Astrocyte (in vitro differentiated cells and primary cell): ENCODE data around the gene MYLK2. TPM values are rescaled to one million over a fixed set of nuclear protein-coding genes. Genes with fewer than 3 reads are reported as not detected.
"Not testable (repeated sequence)": the region's sequence is repeated elsewhere in the genome, so short reads cannot be mapped to it uniquely, and the experiment has no call there.

Experiments used
- DNase-seq: peaks from one replicate; pipeline ENCODE4 v3.0.0-alpha.2; 2010; ENCODE audit warnings: low read depth
- FAIRE-seq: peaks from 2 replicates; lab custom pipeline; 2011; peaks lifted over from hg19 to GRCh38; lab: Jason Lieb, UNC
- H2AFZ ChIP-seq: 2 replicates; pipeline ENCODE4 v1.6.0; 2012; ENCODE audit warnings: low read depth, low read length, inconsistent platforms
- H3K27ac ChIP-seq: 2 replicates; pipeline ENCODE4 v1.5.1; 2011; ENCODE audit warnings: low read depth, low read length, inconsistent platforms
- H3K27me3 ChIP-seq: 2 replicates; pipeline ENCODE4 v1.6.0; 2011; ENCODE audit warnings: low read length, inconsistent platforms; ENCODE audit not compliant: insufficient read depth
- H3K36me3 ChIP-seq: 2 replicates; pipeline ENCODE4 v1.5.1; 2011; ENCODE audit warnings: low read length, inconsistent platforms; ENCODE audit not compliant: insufficient read depth
- H3K4me1 ChIP-seq: 2 replicates; pipeline ENCODE4 v1.5.1; 2011; ENCODE audit warnings: low read length, inconsistent platforms; ENCODE audit not compliant: insufficient read depth
- H3K4me2 ChIP-seq: 2 replicates; pipeline ENCODE4 v1.6.0; 2012; ENCODE audit warnings: low read length, inconsistent platforms
- H3K4me3 ChIP-seq: 2 replicates; pipeline ENCODE4 v1.5.1; 2011; ENCODE audit warnings: low read depth, mild to moderate bottlenecking, low read length, inconsistent platforms; ENCODE audit not compliant: insufficient read depth
- H3K79me2 ChIP-seq: 2 replicates; pipeline ENCODE4 v1.6.0; 2012; ENCODE audit warnings: mild to moderate bottlenecking, low read length, inconsistent platforms; ENCODE audit not compliant: insufficient read depth
- H3K9ac ChIP-seq: 2 replicates; pipeline ENCODE4 v1.6.0; 2012; ENCODE audit warnings: mild to moderate bottlenecking, low read length, inconsistent platforms
- H3K9me3 ChIP-seq: 2 replicates; pipeline ENCODE4 v1.5.1; 2012; ENCODE audit warnings: low read depth, mild to moderate bottlenecking, low read length, inconsistent platforms; ENCODE audit not compliant: insufficient read depth
- H4K20me1 ChIP-seq: 2 replicates; pipeline ENCODE4 v1.6.0; 2012; ENCODE audit warnings: low read length, inconsistent platforms; ENCODE audit not compliant: insufficient read depth
- H3K27ac Mint-ChIP-seq: one replicate; pipeline ENCODE4 v1.8.0; 2021; ENCODE audit warnings: mild to moderate bottlenecking, mixed read lengths; ENCODE audit not compliant: unreplicated experiment
- H3K27me3 Mint-ChIP-seq: one replicate; pipeline ENCODE4 v1.8.0; 2021; ENCODE audit warnings: low read depth, mixed read lengths; ENCODE audit not compliant: unreplicated experiment
- H3K36me3 Mint-ChIP-seq: one replicate; pipeline ENCODE4 v1.8.0; 2021; ENCODE audit warnings: low read depth, mixed read lengths; ENCODE audit not compliant: unreplicated experiment
- H3K4me1 Mint-ChIP-seq: one replicate; pipeline ENCODE4 v1.8.0; 2021; ENCODE audit warnings: low read depth, mixed read lengths; ENCODE audit not compliant: unreplicated experiment
- H3K4me3 Mint-ChIP-seq: one replicate; pipeline ENCODE4 v1.8.0; 2021; ENCODE audit warnings: mild to moderate bottlenecking, moderate library complexity, mixed read lengths; ENCODE audit not compliant: unreplicated experiment
- H3K9me3 Mint-ChIP-seq: one replicate; pipeline ENCODE4 v1.8.0; 2021; ENCODE audit warnings: mild to moderate bottlenecking, mixed read lengths; ENCODE audit not compliant: unreplicated experiment
- EZH2 ChIP-seq: IDR thresholded peaks from 2 replicates; pipeline ENCODE4 v1.6.1; 2012; ENCODE audit warnings: mild to moderate bottlenecking, low read length, inconsistent platforms; ENCODE audit not compliant: insufficient read depth
- total RNA-seq: library from RNA; stranded (reverse); gene quantifications from 2 replicates; pipeline ENCODE4 v1.2.1, GENCODE V29; 2021
- TF ChIP-seq, protein P1 (sequence below): IDR thresholded peaks from 2 replicates; pipeline ENCODE4 v1.5.1; 2011; ENCODE audit warnings: low read depth, mild to moderate bottlenecking, inconsistent platforms, low read length, moderate library complexity; ENCODE audit not compliant: insufficient read depth

MYLK2 gene
- total RNA-seq, 1 donor from 2014 or later, result 2.1 TPM

DNA sequence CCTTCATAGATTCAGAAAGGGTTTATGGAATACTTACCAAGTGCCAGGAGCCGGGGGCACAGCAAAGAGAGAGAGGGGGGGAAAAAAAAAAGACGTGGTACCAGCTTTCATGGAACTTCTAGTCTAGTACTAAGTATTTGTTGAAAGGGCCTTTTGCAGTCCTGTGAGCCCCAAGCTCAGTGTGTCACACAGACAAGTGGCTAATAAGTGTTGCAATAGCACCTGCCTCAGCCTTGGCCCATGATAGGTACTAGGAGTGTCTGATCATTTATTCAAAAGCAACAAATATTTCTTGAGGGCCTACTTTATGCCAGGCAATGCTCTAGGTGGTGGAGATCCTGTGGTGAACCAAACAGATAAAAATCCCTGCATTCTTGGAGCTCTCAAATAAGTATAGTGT lies 7.9 kb downstream of the MYLK2 start:
- no peak overlapping the region for H3K27ac Mint-ChIP-seq
- Histone ChIP-seq H3K9ac (no peak overlapping the region), H3K27me3 (peaks cover 2% of the 10 kb centered on the region), H3K79me2 (no peaks in the 10 kb centered on the region), H3K4me1 (peaks cover 26% of the 10 kb centered on the region), H3K36me3 (no peaks in the 10 kb centered on the region), H3K9me3 (no peaks in the 10 kb centered on the region), H3K27ac (no peak overlapping the region), H2AFZ (no peak overlapping the region), H3K4me2 (no peak overlapping the region), H3K4me3 (no peak overlapping the region), H4K20me1 (no peaks in the 10 kb centered on the region)
- FAIRE-seq (no peak), DNase-seq (no peak)
- TF ChIP-seq, protein P1, sequence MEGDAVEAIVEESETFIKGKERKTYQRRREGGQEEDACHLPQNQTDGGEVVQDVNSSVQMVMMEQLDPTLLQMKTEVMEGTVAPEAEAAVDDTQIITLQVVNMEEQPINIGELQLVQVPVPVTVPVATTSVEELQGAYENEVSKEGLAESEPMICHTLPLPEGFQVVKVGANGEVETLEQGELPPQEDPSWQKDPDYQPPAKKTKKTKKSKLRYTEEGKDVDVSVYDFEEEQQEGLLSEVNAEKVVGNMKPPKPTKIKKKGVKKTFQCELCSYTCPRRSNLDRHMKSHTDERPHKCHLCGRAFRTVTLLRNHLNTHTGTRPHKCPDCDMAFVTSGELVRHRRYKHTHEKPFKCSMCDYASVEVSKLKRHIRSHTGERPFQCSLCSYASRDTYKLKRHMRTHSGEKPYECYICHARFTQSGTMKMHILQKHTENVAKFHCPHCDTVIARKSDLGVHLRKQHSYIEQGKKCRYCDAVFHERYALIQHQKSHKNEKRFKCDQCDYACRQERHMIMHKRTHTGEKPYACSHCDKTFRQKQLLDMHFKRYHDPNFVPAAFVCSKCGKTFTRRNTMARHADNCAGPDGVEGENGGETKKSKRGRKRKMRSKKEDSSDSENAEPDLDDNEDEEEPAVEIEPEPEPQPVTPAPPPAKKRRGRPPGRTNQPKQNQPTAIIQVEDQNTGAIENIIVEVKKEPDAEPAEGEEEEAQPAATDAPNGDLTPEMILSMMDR, result no peak
- no peak for TF ChIP-seq EZH2
- H3K27me3 Mint-ChIP-seq, result peaks cover 36% of the 10 kb centered on the region
- no peaks in the 10 kb centered on the region for H3K9me3 Mint-ChIP-seq
- peaks cover 7% of the 10 kb centered on the region for H3K4me1 Mint-ChIP-seq
- H3K4me3 Mint-ChIP-seq, result no peak overlapping the region
- H3K36me3 Mint-ChIP-seq, result peaks cover 13% of the 10 kb centered on the region

DNA sequence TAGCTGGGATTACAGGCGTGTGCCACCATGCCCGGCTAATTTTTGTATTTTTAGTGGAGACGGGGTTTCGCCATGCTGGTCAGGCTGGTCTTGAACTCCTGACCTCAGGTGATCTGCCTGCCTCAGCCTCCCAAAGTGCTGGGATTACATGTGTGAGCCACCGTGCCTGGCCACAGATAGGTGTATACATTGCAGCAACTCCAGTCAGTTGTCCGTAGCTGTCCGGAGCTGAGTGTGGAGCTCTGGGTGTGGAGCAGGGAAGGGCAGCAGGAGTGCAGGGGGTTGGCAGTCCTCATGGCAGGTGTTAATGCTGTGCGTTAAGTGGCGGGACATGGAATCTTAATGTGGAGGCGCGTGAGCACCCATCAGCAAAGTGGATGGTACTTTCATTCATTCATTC lies 8.9 kb downstream of the MYLK2 start:
- H3K4me3 ChIP-seq, H3K27me3 ChIP-seq, H3K9ac ChIP-seq, H3K4me1 Mint-ChIP-seq, DNase-seq, FAIRE-seq, H2AFZ ChIP-seq, H3K9me3 ChIP-seq, H3K4me3 Mint-ChIP-seq, H4K20me1 ChIP-seq, H3K9me3 Mint-ChIP-seq, H3K36me3 ChIP-seq, H3K27ac Mint-ChIP-seq, H3K27ac ChIP-seq, H3K79me2 ChIP-seq, H3K4me2 ChIP-seq: not testable (repeated sequence)
- Mint-ChIP-seq H3K27me3 (peaks cover 36% of the 10 kb centered on the region), H3K36me3 (peaks cover 16% of the 10 kb centered on the region)
- peaks cover 20% of the 10 kb centered on the region for H3K4me1 ChIP-seq

DNA sequence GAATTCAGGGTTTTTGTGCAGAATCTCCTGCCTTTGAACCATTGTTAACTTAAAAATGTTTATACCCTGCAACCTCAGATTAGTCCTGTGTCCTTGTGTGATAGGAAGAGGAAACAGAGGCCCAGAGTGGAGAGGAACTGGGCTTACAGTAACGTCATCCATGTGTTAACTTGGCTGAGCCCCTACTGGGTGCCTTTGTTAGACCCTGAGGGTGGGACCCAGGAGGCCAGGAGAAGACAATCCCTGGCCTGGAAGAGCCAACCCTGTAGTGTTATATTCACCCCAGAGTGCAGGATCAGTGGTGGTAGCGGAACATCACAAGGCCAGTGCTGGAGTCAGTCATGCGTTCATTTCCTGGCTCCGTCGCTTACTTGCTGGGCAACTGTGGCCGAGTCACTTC lies 10.6 kb downstream of the MYLK2 start:
- Mint-ChIP-seq H3K9me3 (no peaks in the 10 kb centered on the region), H3K27me3 (peaks cover 40% of the 10 kb centered on the region), H3K36me3 (peaks cover 16% of the 10 kb centered on the region), H3K27ac (no peak overlapping the region), H3K4me1 (peaks cover 4% of the 10 kb centered on the region), H3K4me3 (no peak overlapping the region)
- Histone ChIP-seq H2AFZ (no peak overlapping the region), H3K27ac (no peak overlapping the region), H3K79me2 (no peaks in the 10 kb centered on the region), H3K9ac (no peak overlapping the region), H3K4me3 (no peak overlapping the region), H4K20me1 (no peaks in the 10 kb centered on the region), H3K27me3 (peaks cover under 1% of the 10 kb centered on the region), H3K4me2 (no peak overlapping the region), H3K36me3 (no peaks in the 10 kb centered on the region), H3K9me3 (no peaks in the 10 kb centered on the region), H3K4me1 (peaks cover 3% of the 10 kb centered on the region)
- no peak for TF ChIP-seq EZH2
- TF ChIP-seq, protein P1, result no peak
- FAIRE-seq (no peak), DNase-seq (no peak)
